HEK293 (cell line): ENCODE data around the gene SYS1.

Source experiments
- CTCF ChIA-PET: fragments of 350-600 bp; formaldehyde crosslinking; extraction: SDS; loops from one replicate; lab custom pipeline; 2021; ENCODE audit warnings: antibody characterized with exemption; lab: Yijun Ruan, JAX
- POLR2A ChIA-PET: fragments of 300-600 bp; formaldehyde crosslinking; extraction: SDS; loops from one replicate; lab custom pipeline; 2020; ENCODE audit warnings: antibody characterized with exemption, inconsistent platforms; lab: Yijun Ruan, JAX
- H3K27ac ChIP-seq: fragments of 200-500 bp; sonication (Bioruptor generic); 2 replicates; pipeline ENCODE4 v1.5.1; 2014; ENCODE audit warnings: low read depth, low read length, control low read depth, inconsistent platforms; ENCODE audit errors: extremely low read depth
- H3K36me3 ChIP-seq, 2 experiments: fragments of 200-500 bp in 1 of 2; sonication (Bioruptor generic) in 1 of 2; 1 replicate in 1 of 2; 2 replicates in 1 of 2; pipeline ENCODE4 v1.5.1; 2014 to 2017; ENCODE audit warnings: inconsistent platforms in 2 of 2, low read length in 2 of 2; ENCODE audit not compliant: control insufficient read depth in 2 of 2, insufficient read depth in 1 of 2
- H3K4me1 ChIP-seq: fragments of 200-500 bp; sonication (Bioruptor generic); 2 replicates; pipeline ENCODE4 v1.5.1; 2014; ENCODE audit warnings: mild to moderate bottlenecking, low read length, inconsistent platforms; ENCODE audit not compliant: control insufficient read depth, insufficient read depth
- H3K4me3 ChIP-seq: 2 replicates; pipeline ENCODE4 v1.5.1; 2011; ENCODE audit warnings: low read depth, mild to moderate bottlenecking, control low read depth, low read length, moderate library complexity
- H3K9me3 ChIP-seq: fragments of 200-500 bp; sonication (Bioruptor generic); 2 replicates; pipeline ENCODE4 v1.5.1; 2014; ENCODE audit warnings: low read depth, low read length, inconsistent platforms; ENCODE audit not compliant: control insufficient read depth, insufficient read depth
- EGR2 ChIP-seq: fragments of 450-650 bp; formaldehyde crosslinking; IDR thresholded peaks from 2 replicates; pipeline ENCODE4 v1.5.1; 2016; ENCODE audit warnings: low read depth, missing biosample characterization, missing genetic modification characterization
- GLIS1 ChIP-seq: fragments of 450-650 bp; formaldehyde crosslinking; IDR thresholded peaks from 2 replicates; pipeline ENCODE4 v1.5.1; 2016; ENCODE audit warnings: missing biosample characterization, missing genetic modification characterization
- GLIS2 ChIP-seq: fragments of 450-650 bp; formaldehyde crosslinking; IDR thresholded peaks from 2 replicates; pipeline ENCODE4 v1.5.1; 2016; ENCODE audit warnings: missing biosample characterization, missing genetic modification characterization
- HIC1 ChIP-seq: fragments of 450-650 bp; formaldehyde crosslinking; IDR thresholded peaks from 2 replicates; pipeline ENCODE4 v1.5.1; 2016; ENCODE audit warnings: missing biosample characterization, missing genetic modification characterization
- IKZF3 ChIP-seq: fragments of 450-650 bp; IDR thresholded peaks from 2 replicates; pipeline ENCODE4 v1.5.0; 2018; ENCODE audit warnings: missing biosample characterization, mild to moderate bottlenecking, missing genetic modification characterization, moderate library complexity
- KLF1 ChIP-seq: fragments of 450-650 bp; formaldehyde crosslinking; IDR thresholded peaks from 2 replicates; pipeline ENCODE4 v1.5.1; 2016; ENCODE audit warnings: missing biosample characterization, missing genetic modification characterization
- KLF17 ChIP-seq: fragments of 450-650 bp; formaldehyde crosslinking; IDR thresholded peaks from 2 replicates; pipeline ENCODE4 v1.5.1; 2016; ENCODE audit warnings: missing biosample characterization, missing genetic modification characterization
- MEIS1 ChIP-seq: sonication (generic); formaldehyde crosslinking; IDR thresholded peaks from 2 replicates; pipeline ENCODE4 v1.8.1; 2022; ENCODE audit warnings: missing genetic modification reagents, mild to moderate bottlenecking, borderline replicate concordance
- PRDM1 ChIP-seq: fragments of 450-650 bp; formaldehyde crosslinking; IDR thresholded peaks from 2 replicates; pipeline ENCODE4; 2016; ENCODE audit warnings: missing biosample characterization, missing genetic modification characterization
- ZEB2 ChIP-seq: fragments of 450-650 bp; formaldehyde crosslinking; IDR thresholded peaks from 2 replicates; pipeline ENCODE4 v1.5.1; 2016; ENCODE audit warnings: missing biosample characterization, missing genetic modification characterization
- ZFHX2 ChIP-seq: fragments of 450-650 bp; formaldehyde crosslinking; conservative IDR thresholded peaks from 2 replicates; pipeline ENCODE4 v1.5.1; 2016; ENCODE audit warnings: missing biosample characterization, missing genetic modification characterization
- ZFP41 ChIP-seq: fragments of 450-650 bp; formaldehyde crosslinking; IDR thresholded peaks from 2 replicates; pipeline ENCODE4 v1.5.1; 2016; ENCODE audit warnings: missing biosample characterization, missing genetic modification characterization, borderline replicate concordance
- ZNF248 ChIP-seq: fragments of 450-650 bp; formaldehyde crosslinking; IDR thresholded peaks from 2 replicates; pipeline ENCODE4 v1.5.1; 2017; ENCODE audit warnings: missing biosample characterization, missing genetic modification characterization
- ZNF302 ChIP-seq: fragments of 450-650 bp; formaldehyde crosslinking; IDR thresholded peaks from 2 replicates; pipeline ENCODE4 v1.5.1; 2016; ENCODE audit warnings: missing biosample characterization, missing genetic modification characterization, low read depth
- ZNF394 ChIP-seq: fragments of 450-650 bp; formaldehyde crosslinking; IDR thresholded peaks from 2 replicates; pipeline ENCODE4 v1.5.1; 2016; ENCODE audit warnings: missing biosample characterization, missing genetic modification characterization, mild to moderate bottlenecking, moderate library complexity, borderline replicate concordance
- ZNF398 ChIP-seq: fragments of 450-650 bp; formaldehyde crosslinking; IDR thresholded peaks from 2 replicates; pipeline ENCODE4 v1.5.1; 2017; ENCODE audit warnings: missing biosample characterization, missing genetic modification characterization
- ZNF560 ChIP-seq: fragments of 450-650 bp; formaldehyde crosslinking; IDR thresholded peaks from 2 replicates; pipeline ENCODE4 v1.5.1; 2017; ENCODE audit warnings: missing biosample characterization, missing genetic modification characterization, borderline replicate concordance
- ZNF626 ChIP-seq: fragments of 450-650 bp; sonication (Bioruptor Pico); formaldehyde crosslinking; IDR thresholded peaks from 2 replicates; pipeline ENCODE4 v1.5.1; 2018; ENCODE audit warnings: missing biosample characterization, missing genetic modification characterization, inconsistent platforms
- ZNF777 ChIP-seq: fragments of 450-650 bp; formaldehyde crosslinking; IDR thresholded peaks from 2 replicates; pipeline ENCODE4 v1.5.1; 2017; ENCODE audit warnings: missing biosample characterization, missing genetic modification characterization, borderline replicate concordance

SYS1 gene

GRCh38 chr20:45342855-45343531 lies 20.0 kb upstream of the SYS1 start (continued):
- TF ChIP-seq ZNF248 (tag by site-specific recombination) (no peak), ZNF626 (tag by site-specific recombination) (no peak), ZEB2 (tag by site-specific recombination) (no peak), HIC1 (tag by site-specific recombination) (no peak)
- TF ChIP-seq, all 188 proteins: peak for 3

GRCh38 chr20:45343532-45344167 lies 19.3 kb upstream of the SYS1 start:
- H3K9me3 ChIP-seq: no peaks in the 10 kb centered on the region
- TF ChIP-seq EGR2 (tag by site-specific recombination) (peak; percentile 48), ZNF394 (tag by site-specific recombination) (0 out of 2 replicates have a peak, but pooled peaks have one; percentile 21), PRDM1 (tag by site-specific recombination) (no peak), ZNF777 (tag by site-specific recombination) (no peak), ZFP41 (no peak), GLIS2 (peak; percentile 34; the same call in 1 of the 2 replicates), ZNF560 (tag by site-specific recombination) (no peak), ZNF302 (no peak), ZNF398 (tag by site-specific recombination) (peak; percentile 63), GLIS1 (peak; percentile 83), KLF17 (tag by site-specific recombination) (0 out of 2 replicates have a peak, but pooled peaks have one; percentile 23), KLF1 (tag by site-specific recombination) (peak; percentile 87), ZFHX2 (tag by site-specific recombination) (peak; percentile 36; the same call in 1 of the 2 replicates), IKZF3 (tag by site-specific recombination) (peak; percentile 30; the same call in 1 of the 2 replicates), MEIS1 (CRISPR knock-in tag) (no peak)
- H3K4me1 ChIP-seq: peaks cover 38% of the 10 kb centered on the region
- ChIA-PET CTCF (interaction anchor here (0.7 to 2.3 kb wide), 7 partner anchors 14 to 433 kb away, joined by 3 to 11 read pairs (median 3); partner anchors contain the start of gene SYS1), POLR2A (interaction anchor here (0.8 to 2.1 kb wide), 4 partner anchors 9 to 64 kb away, joined by 3 to 11 read pairs (median 5); partner anchors contain the start of gene SYS1)
- H3K4me3 ChIP-seq: no peak overlapping the region
- peaks cover 0 to 9% of the 10 kb centered on the region in 2 experiments; a peak in 1 of 3 replicates for H3K36me3 ChIP-seq
- H3K27ac ChIP-seq: peak overlapping the region; percentile 44; the same call in 1 of the 2 replicates
